Cerebellar cortex (tissue), 1 donor: ENCODE data around the gene GRIN2C.
A peak's percentile ranks its signal among the peaks of the same experiment; 100 is the strongest.

ENCODE experiments used
- DNase-seq: peaks from one replicate; pipeline ENCODE4 v3.0.0-alpha.2; 2015; ENCODE audit warnings: low spot score

The GRIN2C gene

GRCh38 chr17:74846621-74847020 lies 13.1 kb downstream of the GRIN2C start:
- no peak for DNase-seq

GRCh38 chr17:74843352-74843627 lies 16.4 kb downstream of the GRIN2C start:
- no peak for DNase-seq

GRCh38 chr17:74842599-74843351 lies 16.9 kb downstream of the GRIN2C start:
- no peak for DNase-seq

- no peak for DNase-seq
Observed at GRCh38 chr17:74842146-74842598, 17.5 kb downstream of the GRIN2C start.

- peak; percentile 85 for DNase-seq
Observed at GRCh38 chr17:74840989-74841666, 18.6 kb downstream of the GRIN2C start.

- no peak for DNase-seq
Observed at GRCh38 chr17:74839990-74840852, 19.5 kb downstream of the GRIN2C start.

- DNase-seq: no peak
Observed at GRCh38 chr17:74838274-74838673, 21.4 kb downstream of the GRIN2C start.

GRCh38 chr17:74836691-74837467 lies 22.8 kb downstream of the GRIN2C start:
- no peak for DNase-seq

GRCh38 chr17:74836191-74836590 lies 23.5 kb downstream of the GRIN2C start:
- DNase-seq: no peak

GRCh38 chr17:74833501-74834377 lies 25.9 kb downstream of the GRIN2C start:
- DNase-seq: peak; percentile 87

GRCh38 chr17:74832421-74832820 lies 27.3 kb downstream of the GRIN2C start:
- DNase-seq: no peak

- DNase-seq: no peak
Observed at GRCh38 chr17:74831444-74832146, 28.1 kb downstream of the GRIN2C start.

- no peak for DNase-seq
Observed at GRCh38 chr17:74830861-74831260, 28.8 kb downstream of the GRIN2C start.

GRCh38 chr17:74827800-74828199 lies 31.9 kb downstream of the GRIN2C start:
- peak; percentile 58 for DNase-seq

GRCh38 chr17:74825952-74826719 lies 33.5 kb downstream of the GRIN2C start:
- no peak for DNase-seq

- DNase-seq: no peak
Observed at GRCh38 chr17:74824961-74825627, 34.6 kb downstream of the GRIN2C start.

- no peak for DNase-seq
Observed at GRCh38 chr17:74822939-74823367, 36.7 kb downstream of the GRIN2C start.

- no peak for DNase-seq
Observed at GRCh38 chr17:74822335-74822938, 37.2 kb downstream of the GRIN2C start.
